KMS-11 (cell line): Measurements from ENCODE around the gene STXBP1.

Experiments used
- H2AFZ ChIP-seq: fragments of 200-600 bp; sonication (generic); 2 replicates; pipeline ENCODE4 v1.6.1; 2016; ENCODE audit warnings: antibody characterized with exemption, mixed run types, low read depth
- H3K27ac ChIP-seq: fragments of 200-600 bp; sonication (generic); 2 replicates; pipeline ENCODE4 v1.6.1; 2016; ENCODE audit warnings: mild to moderate bottlenecking, mixed run types
- H3K27me3 ChIP-seq: fragments of 200-600 bp; sonication (generic); 2 replicates; pipeline ENCODE4 v1.6.1; 2017; ENCODE audit warnings: mild to moderate bottlenecking, low read depth, mixed run types, moderate library complexity; ENCODE audit not compliant: insufficient read depth
- H3K36me3 ChIP-seq: fragments of 200-600 bp; sonication (generic); 2 replicates; pipeline ENCODE4 v1.6.1; 2017; ENCODE audit warnings: mild to moderate bottlenecking, mixed run types; ENCODE audit not compliant: insufficient read depth
- H3K4me1 ChIP-seq: fragments of 200-600 bp; sonication (generic); 2 replicates; pipeline ENCODE4 v1.6.1; 2016; ENCODE audit warnings: mild to moderate bottlenecking, low read depth, mixed run types; ENCODE audit not compliant: poor library complexity, severe bottlenecking
- H3K4me2 ChIP-seq: fragments of 200-600 bp; sonication (generic); 2 replicates; pipeline ENCODE4 v1.7.0; 2016; ENCODE audit warnings: mild to moderate bottlenecking, mixed run types
- H3K4me3 ChIP-seq: fragments of 200-600 bp; sonication (generic); IDR thresholded peaks from 2 replicates; pipeline ENCODE4 v1.6.1; 2017; ENCODE audit warnings: low read depth, low read length, mixed read lengths; ENCODE audit not compliant: insufficient read depth
- H3K79me2 ChIP-seq: fragments of 200-600 bp; sonication (generic); 2 replicates; pipeline ENCODE4 v1.6.1; 2016; ENCODE audit warnings: low read depth, mixed run types; ENCODE audit not compliant: insufficient read depth
- H3K9ac ChIP-seq: fragments of 200-600 bp; sonication (generic); 2 replicates; pipeline ENCODE4 v1.6.1; 2016; ENCODE audit warnings: mild to moderate bottlenecking, mixed run types
- H4K20me1 ChIP-seq: fragments of 200-600 bp; sonication (generic); 2 replicates; pipeline ENCODE4 v1.6.1; 2016; ENCODE audit warnings: mild to moderate bottlenecking, mixed run types; ENCODE audit not compliant: insufficient read depth
- TF ChIP-seq, protein P1 (sequence below): fragments of 200-600 bp; sonication (generic); conservative IDR thresholded peaks from 2 replicates; pipeline ENCODE4 v1.6.1; 2017; ENCODE audit warnings: low read depth, mild to moderate bottlenecking, antibody characterized with exemption, low read length, moderate library complexity, mixed read lengths

STXBP1 gene

DNA sequence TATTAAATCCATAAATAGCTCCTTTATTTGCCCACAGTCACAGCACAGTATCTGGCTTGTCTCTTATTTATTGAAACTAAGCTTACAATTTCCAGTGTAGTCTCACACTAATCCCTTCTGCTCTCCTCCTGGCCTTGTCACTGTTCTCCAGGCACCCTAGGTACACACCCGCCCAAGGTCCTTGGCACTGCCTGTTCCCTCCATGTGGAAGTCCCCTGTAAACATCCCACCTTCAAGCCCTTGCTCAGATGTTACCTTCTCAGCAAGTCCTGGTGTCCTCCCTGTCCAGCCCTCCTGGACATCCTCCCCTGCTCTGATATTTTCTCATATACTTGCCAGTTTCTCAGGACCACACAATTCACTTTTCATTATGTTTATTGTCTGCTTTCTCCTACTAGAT lies 50.5 kb downstream of the STXBP1 start:
- H4K20me1 ChIP-seq: no peaks in the 10 kb centered on the region
- no peaks in the 10 kb centered on the region for H3K27me3 ChIP-seq
- no peak overlapping the region for H3K9ac ChIP-seq
- TF ChIP-seq, protein P1, sequence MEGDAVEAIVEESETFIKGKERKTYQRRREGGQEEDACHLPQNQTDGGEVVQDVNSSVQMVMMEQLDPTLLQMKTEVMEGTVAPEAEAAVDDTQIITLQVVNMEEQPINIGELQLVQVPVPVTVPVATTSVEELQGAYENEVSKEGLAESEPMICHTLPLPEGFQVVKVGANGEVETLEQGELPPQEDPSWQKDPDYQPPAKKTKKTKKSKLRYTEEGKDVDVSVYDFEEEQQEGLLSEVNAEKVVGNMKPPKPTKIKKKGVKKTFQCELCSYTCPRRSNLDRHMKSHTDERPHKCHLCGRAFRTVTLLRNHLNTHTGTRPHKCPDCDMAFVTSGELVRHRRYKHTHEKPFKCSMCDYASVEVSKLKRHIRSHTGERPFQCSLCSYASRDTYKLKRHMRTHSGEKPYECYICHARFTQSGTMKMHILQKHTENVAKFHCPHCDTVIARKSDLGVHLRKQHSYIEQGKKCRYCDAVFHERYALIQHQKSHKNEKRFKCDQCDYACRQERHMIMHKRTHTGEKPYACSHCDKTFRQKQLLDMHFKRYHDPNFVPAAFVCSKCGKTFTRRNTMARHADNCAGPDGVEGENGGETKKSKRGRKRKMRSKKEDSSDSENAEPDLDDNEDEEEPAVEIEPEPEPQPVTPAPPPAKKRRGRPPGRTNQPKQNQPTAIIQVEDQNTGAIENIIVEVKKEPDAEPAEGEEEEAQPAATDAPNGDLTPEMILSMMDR: no peak
- H3K27ac ChIP-seq: no peak overlapping the region
- H3K36me3 ChIP-seq: no peaks in the 10 kb centered on the region
- no peak overlapping the region for H3K4me2 ChIP-seq
- H2AFZ ChIP-seq: no peak overlapping the region
- H3K79me2 ChIP-seq: no peaks in the 10 kb centered on the region
- no peak overlapping the region for H3K4me3 ChIP-seq
- H3K4me1 ChIP-seq: peaks cover 11% of the 10 kb centered on the region

DNA sequence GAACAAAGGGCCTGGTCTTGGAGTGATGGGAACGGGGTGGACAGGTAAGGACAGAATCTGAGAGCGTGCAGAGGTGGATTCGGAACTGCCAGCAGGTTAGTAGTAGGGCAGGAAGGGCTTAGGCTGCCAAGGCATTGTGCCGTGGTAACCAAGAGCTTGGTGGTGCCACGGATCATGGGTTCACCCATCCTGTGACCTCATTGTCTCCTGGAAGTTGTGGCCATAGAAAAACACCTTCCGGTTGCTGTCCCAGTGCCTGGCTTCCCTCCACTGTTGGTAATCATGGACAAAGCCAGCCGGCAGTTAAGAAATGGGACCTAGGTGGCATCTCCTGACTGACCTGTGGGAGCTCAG lies 52.2 kb downstream of the STXBP1 start:
- no peak overlapping the region for H3K4me2 ChIP-seq
- H3K36me3 ChIP-seq: no peaks in the 10 kb centered on the region
- H3K27me3 ChIP-seq: no peaks in the 10 kb centered on the region
- H3K9ac ChIP-seq: no peak overlapping the region
- H3K79me2 ChIP-seq: no peaks in the 10 kb centered on the region
- H3K4me3 ChIP-seq: no peak overlapping the region
- no peaks in the 10 kb centered on the region for H4K20me1 ChIP-seq
- TF ChIP-seq, protein P1: no peak
- peaks cover 14% of the 10 kb centered on the region for H3K4me1 ChIP-seq
- no peak overlapping the region for H2AFZ ChIP-seq
- H3K27ac ChIP-seq: no peak overlapping the region

DNA sequence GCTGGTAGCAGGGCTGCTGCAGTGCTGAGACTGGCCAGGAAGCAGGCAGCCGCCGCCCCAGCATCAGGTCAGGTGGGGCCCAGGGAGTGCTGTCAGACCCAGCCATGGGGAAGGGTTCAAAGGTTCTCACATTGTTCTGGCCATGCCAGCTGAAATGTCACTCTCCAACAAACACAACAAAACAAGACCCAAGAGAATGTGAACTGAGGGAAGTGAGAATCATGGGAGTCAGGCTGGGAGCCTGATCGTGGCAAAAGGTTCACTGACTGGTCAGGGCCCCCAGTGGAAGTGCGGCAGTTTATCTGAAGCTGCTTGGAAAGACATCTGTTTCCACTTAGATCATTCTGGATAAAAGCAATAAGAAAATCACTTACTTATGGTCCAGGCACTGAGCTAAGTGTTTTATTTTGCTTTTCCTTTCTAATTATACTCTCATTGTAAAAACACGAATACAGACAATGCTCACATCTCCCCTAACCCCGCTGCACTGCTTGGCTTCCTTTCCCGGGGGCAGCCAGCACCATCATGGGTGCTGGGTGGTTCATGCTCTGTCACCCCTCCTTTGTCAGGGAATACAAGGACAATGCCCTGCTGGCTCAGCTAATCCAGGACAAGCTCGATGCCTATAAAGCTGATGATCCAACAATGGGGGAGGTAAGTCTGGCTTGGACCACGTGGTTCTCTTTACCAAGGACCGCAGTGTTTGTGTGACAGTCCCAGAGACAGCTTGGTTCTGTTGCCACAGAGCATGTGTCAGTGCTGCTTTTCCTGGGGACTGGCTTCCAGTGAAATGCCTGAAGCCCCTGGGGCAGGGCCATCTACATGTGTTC lies 52.8 kb downstream of the STXBP1 start:
- Histone ChIP-seq H3K4me2 (no peak overlapping the region), H3K4me3 (no peak overlapping the region), H3K27ac (no peak overlapping the region), H3K4me1 (peaks cover 14% of the 10 kb centered on the region), H3K79me2 (no peaks in the 10 kb centered on the region), H4K20me1 (no peaks in the 10 kb centered on the region), H3K9ac (no peak overlapping the region), H2AFZ (no peak overlapping the region), H3K27me3 (no peaks in the 10 kb centered on the region), H3K36me3 (no peaks in the 10 kb centered on the region)
- TF ChIP-seq, protein P1: no peak

- Histone ChIP-seq H3K9ac (no peak overlapping the region), H2AFZ (no peak overlapping the region), H3K36me3 (no peaks in the 10 kb centered on the region), H3K27ac (no peak overlapping the region; the same call in 1 of the 2 replicates), H3K4me2 (peak overlapping the region; percentile 18; the same call in 1 of the 2 replicates), H3K27me3 (no peaks in the 10 kb centered on the region), H3K79me2 (no peaks in the 10 kb centered on the region), H4K20me1 (no peaks in the 10 kb centered on the region), H3K4me3 (no peak overlapping the region), H3K4me1 (peaks cover 14% of the 10 kb centered on the region)
- TF ChIP-seq, protein P1: no peak
These were observed 55.2 kb downstream of the STXBP1 start for GRCh38 chr9:127667127-127667844.
